Large intestine (tissue), 3 donors: ENCODE results near the gene RAB10. TPM values are rescaled to one million over a fixed set of nuclear protein-coding genes. Genes with fewer than 3 reads are reported as not detected.
"Not testable (repeated sequence)": the region's sequence is repeated elsewhere in the genome, so short reads cannot be mapped to it uniquely, and the experiment has no call there.

Experiments used
- DNase-seq, 2 donors: peaks; one replicate each; pipeline versions ENCODE4 v3.0.0 to v3.0.0-alpha.2; 2013
- H3K27ac ChIP-seq: one replicate; pipeline ENCODE4 v1.5.1; 2013; ENCODE audit warnings: low read length
- H3K27me3 ChIP-seq: 2 replicates; pipeline ENCODE4 v1.6.1; 2013; ENCODE audit warnings: low read length; ENCODE audit not compliant: control insufficient read depth, insufficient read depth
- H3K36me3 ChIP-seq: 2 replicates; pipeline ENCODE4 v1.6.1; 2013; ENCODE audit warnings: low read length; ENCODE audit not compliant: control insufficient read depth, insufficient read depth
- H3K4me1 ChIP-seq: one replicate; pipeline ENCODE4 v1.6.1; 2013; ENCODE audit warnings: low read length; ENCODE audit not compliant: control insufficient read depth, insufficient read depth
- H3K4me3 ChIP-seq: one replicate; pipeline ENCODE4 v1.5.1; 2013; ENCODE audit warnings: low read length
- H3K9me3 ChIP-seq: one replicate; pipeline ENCODE4 v1.6.1; 2013; ENCODE audit warnings: mild to moderate bottlenecking, low read depth, low read length, moderate library complexity; ENCODE audit not compliant: control insufficient read depth
- WGBS: methylation state at CpG from one replicate; pipeline ENCODE4 v1.1.5; 2013; ENCODE audit warnings: low lambda C conversion rate; ENCODE audit not compliant: insufficient coverage; 5-methylcytosine and 5-hydroxymethylcytosine counted together
- polyA plus RNA-seq: library from polyadenylated mRNA; unstranded; fragments of 120-200 nt; gene quantifications from one replicate; pipeline ENCODE4 v1.2.1, GENCODE V29; 2013

The RAB10 gene
- polyA plus RNA-seq, 1 donor = 79.7 TPM

- Histone ChIP-seq H3K4me3 (no peak overlapping the region), H3K9me3 (no peaks in the 10 kb centered on the region), H3K4me1 (peaks cover 4% of the 10 kb centered on the region), H3K27ac (no peak overlapping the region), H3K27me3 (no peaks in the 10 kb centered on the region), H3K36me3 (no peaks in the 10 kb centered on the region)
- WGBS = 88% methylated on average over 3 of the region's 4 CpGs
- no peak for DNase-seq
These were observed 131.5 kb downstream of the RAB10 start for GRCh38 chr2:26165403-26165802.

GRCh38 chr2:26166541-26166940, 132.7 kb downstream of the RAB10 start:
- not testable (repeated sequence) for H3K27me3 ChIP-seq, H3K27ac ChIP-seq, H3K4me3 ChIP-seq, H3K4me1 ChIP-seq, H3K9me3 ChIP-seq, H3K36me3 ChIP-seq, DNase-seq
- WGBS = no CpG with 5 or more reads among the region's 6 CpGs

GRCh38 chr2:26168785-26169184, 134.9 kb downstream of the RAB10 start:
- no peaks in the 10 kb centered on the region for H3K36me3 ChIP-seq
- H3K27me3 ChIP-seq = peaks cover 18% of the 10 kb centered on the region
- WGBS = 100% methylated on average over 2 of the region's 4 CpGs
- peaks cover 4% of the 10 kb centered on the region for H3K9me3 ChIP-seq
- H3K4me3 ChIP-seq = no peak overlapping the region
- peaks cover 6% of the 10 kb centered on the region for H3K4me1 ChIP-seq
- DNase-seq = no peak
- H3K27ac ChIP-seq = no peak overlapping the region

GRCh38 chr2:26169226-26169625, 135.3 kb downstream of the RAB10 start:
- DNase-seq = no peak
- H3K4me1 ChIP-seq = peaks cover 4% of the 10 kb centered on the region
- H3K27ac ChIP-seq = no peak overlapping the region
- H3K36me3 ChIP-seq = no peaks in the 10 kb centered on the region
- H3K27me3 ChIP-seq = peaks cover 22% of the 10 kb centered on the region
- peaks cover 7% of the 10 kb centered on the region for H3K9me3 ChIP-seq
- 100% methylated on average over 1 of the region's 5 CpGs for WGBS
- H3K4me3 ChIP-seq = no peak overlapping the region

GRCh38 chr2:26169681-26170414, 136.0 kb downstream of the RAB10 start:
- Histone ChIP-seq H3K4me1 (peaks cover 4% of the 10 kb centered on the region), H3K27ac (no peak overlapping the region), H3K4me3 (no peak overlapping the region), H3K9me3 (peaks cover 7% of the 10 kb centered on the region), H3K36me3 (no peaks in the 10 kb centered on the region), H3K27me3 (peaks cover 29% of the 10 kb centered on the region)
- 67% methylated on average over 3 of the region's 14 CpGs for WGBS
- no peak for DNase-seq

- no CpG with 5 or more reads among the region's 9 CpGs for WGBS
- Histone ChIP-seq H3K27me3 (peaks cover 38% of the 10 kb centered on the region), H3K27ac (no peak overlapping the region), H3K36me3 (no peaks in the 10 kb centered on the region), H3K4me3 (no peak overlapping the region), H3K9me3 (peaks cover 7% of the 10 kb centered on the region), H3K4me1 (peaks cover 4% of the 10 kb centered on the region)
- DNase-seq = peak in 1 of 2 donors; percentile 42
These were observed 136.9 kb downstream of the RAB10 start for GRCh38 chr2:26170795-26171194.

- Histone ChIP-seq H3K27ac (no peak overlapping the region), H3K36me3 (no peaks in the 10 kb centered on the region), H3K4me1 (peaks cover 4% of the 10 kb centered on the region), H3K4me3 (no peak overlapping the region), H3K9me3 (peaks cover 7% of the 10 kb centered on the region), H3K27me3 (peaks cover 44% of the 10 kb centered on the region)
- WGBS = no CpG with 5 or more reads among the region's 56 CpGs
- peak in 1 of 2 donors; percentile 21 for DNase-seq
These were observed 138.4 kb downstream of the RAB10 start for GRCh38 chr2:26172189-26172870.

GRCh38 chr2:26172871-26173775, 139.2 kb downstream of the RAB10 start, which contains the start of gene GAREM2:
GAREM2 (plus strand) TSS chr2:26173088; CDS start chr2:26173221, 133 bp downstream.
- peak in 1 of 2 donors; percentile 42 for DNase-seq
- H3K36me3 ChIP-seq = no peaks in the 10 kb centered on the region
- peaks cover 7% of the 10 kb centered on the region for H3K9me3 ChIP-seq
- peaks cover 44% of the 10 kb centered on the region for H3K27me3 ChIP-seq
- WGBS = 0% methylated on average over 1 of the region's 102 CpGs
- H3K27ac ChIP-seq = no peak within 1 kb of the TSS
- peaks cover 4% of the 10 kb centered on the region for H3K4me1 ChIP-seq
- peak within 1 kb of the TSS; percentile 31 for H3K4me3 ChIP-seq

- WGBS = no CpG with 5 or more reads among the region's 46 CpGs
- peaks cover 4% of the 10 kb centered on the region for H3K4me1 ChIP-seq
- peak overlapping the region; percentile 31 for H3K4me3 ChIP-seq
- peaks cover 44% of the 10 kb centered on the region for H3K27me3 ChIP-seq
- H3K9me3 ChIP-seq = peaks cover 7% of the 10 kb centered on the region
- no peak overlapping the region for H3K27ac ChIP-seq
- no peaks in the 10 kb centered on the region for H3K36me3 ChIP-seq
- no peak for DNase-seq
These were observed 140.0 kb downstream of the RAB10 start for GRCh38 chr2:26173776-26174482.
